Right forelimb (tissue), 1 donor: ENCODE results near the gene HELZ.
"Not testable (repeated sequence)": the region's sequence is repeated elsewhere in the genome, so short reads cannot be mapped to it uniquely, and the experiment has no call there.

Experiments
- DNase-seq: peaks from one replicate; pipeline ENCODE4 v3.0.0-alpha.2; 2018

Gene HELZ

DNA sequence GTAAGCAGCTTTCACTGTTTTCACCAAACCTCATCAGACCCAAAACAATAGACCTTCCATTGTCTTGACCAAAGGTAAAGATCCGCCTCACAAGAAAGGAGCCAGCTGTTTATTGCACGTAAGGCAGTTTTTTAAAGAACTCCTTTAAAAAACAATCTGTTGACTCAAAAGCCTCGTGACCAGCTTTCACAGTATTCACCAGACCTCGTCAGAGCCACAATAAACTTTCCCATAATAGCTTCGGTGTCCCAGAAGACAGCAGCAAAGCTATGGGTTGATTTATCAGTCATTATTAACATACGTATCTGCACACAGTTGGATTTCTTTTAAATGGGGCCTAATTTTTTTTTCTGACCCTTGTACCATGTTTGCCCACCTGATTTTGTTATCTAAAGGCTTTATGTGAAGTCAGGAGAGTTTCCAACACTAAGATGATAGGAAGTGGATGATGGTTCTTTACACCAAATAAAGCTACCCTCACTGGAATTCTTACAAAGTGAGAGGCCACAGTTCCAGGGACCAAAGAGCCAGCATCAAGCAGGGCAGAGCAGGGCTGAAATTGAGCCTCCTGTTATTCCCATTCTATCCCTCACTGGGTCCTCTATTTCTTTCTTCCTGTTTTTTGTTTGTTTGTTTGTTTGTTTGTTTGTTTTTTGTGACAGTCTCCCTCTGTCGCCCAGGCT, 17.6 kb upstream of the HELZ start:
- no peak for DNase-seq

DNA sequence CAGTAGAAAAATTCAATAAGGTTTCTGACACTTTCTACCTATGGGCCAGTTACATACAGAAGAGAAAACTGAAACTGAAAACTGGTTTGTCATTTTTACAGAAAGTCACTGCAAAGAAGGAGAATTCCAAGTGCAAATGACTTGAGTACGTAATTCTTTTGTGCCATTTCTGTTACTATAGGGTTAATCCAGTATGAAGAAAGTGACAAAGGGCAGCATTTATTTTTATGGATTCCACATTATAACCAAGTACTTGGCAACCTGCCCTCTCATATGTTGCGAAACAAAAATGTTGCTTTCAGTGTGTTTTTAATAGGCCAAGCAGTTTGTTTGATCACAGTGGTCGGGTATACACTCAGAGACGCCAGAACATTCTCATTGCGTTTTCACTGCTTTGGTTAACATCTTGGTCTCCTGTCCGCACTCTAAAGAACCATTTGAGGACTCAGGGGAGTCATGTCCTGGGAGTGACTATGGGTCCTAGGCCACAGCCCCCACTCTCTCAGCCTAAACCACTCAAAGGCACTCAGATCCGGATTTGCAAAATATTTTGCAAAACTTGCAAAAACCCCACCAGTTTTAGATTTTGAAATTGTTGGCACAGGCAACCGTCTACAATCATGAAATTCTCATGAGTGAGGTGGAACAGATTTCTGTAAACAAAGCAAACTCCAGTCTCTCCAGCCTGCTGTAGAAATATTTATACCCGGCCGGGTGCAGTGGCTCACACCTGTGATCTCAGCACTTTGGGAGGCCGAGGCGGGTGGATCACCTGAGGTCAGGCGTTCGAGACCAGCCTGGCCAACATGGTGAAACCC, 15.4 kb upstream of the HELZ start:
- peak; percentile 50 for DNase-seq

DNA sequence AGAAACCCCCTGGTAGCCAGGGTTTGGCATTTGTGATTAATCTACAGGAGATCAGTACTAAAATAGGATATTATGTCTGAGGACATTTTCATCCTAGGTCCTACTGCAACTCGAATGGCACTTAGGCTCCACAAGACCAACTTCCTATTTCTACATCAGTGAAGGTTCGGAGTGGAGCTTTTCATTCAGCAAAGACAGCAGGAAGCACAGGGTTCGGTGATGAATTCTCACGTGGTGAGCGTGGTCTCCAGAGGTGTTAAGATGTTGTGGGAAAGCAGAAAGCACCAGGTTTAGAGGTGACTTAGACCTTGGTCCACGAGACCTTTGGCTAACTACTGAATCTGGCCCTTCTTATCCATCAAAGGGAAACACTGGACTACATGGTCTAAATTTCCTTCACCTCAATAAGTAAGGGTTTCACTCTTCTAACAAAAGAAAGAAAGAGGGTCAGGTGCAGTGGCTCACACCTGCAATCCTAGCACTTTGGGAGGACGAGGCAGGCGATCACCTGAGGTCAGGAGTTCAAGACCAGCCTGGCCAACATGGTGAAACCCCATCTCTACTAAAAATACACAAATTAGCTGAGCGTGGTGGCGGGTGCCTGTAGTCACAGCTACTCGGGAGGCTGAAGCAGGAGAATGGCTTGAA, 13.9 kb upstream of the HELZ start:
- no peak for DNase-seq

DNA sequence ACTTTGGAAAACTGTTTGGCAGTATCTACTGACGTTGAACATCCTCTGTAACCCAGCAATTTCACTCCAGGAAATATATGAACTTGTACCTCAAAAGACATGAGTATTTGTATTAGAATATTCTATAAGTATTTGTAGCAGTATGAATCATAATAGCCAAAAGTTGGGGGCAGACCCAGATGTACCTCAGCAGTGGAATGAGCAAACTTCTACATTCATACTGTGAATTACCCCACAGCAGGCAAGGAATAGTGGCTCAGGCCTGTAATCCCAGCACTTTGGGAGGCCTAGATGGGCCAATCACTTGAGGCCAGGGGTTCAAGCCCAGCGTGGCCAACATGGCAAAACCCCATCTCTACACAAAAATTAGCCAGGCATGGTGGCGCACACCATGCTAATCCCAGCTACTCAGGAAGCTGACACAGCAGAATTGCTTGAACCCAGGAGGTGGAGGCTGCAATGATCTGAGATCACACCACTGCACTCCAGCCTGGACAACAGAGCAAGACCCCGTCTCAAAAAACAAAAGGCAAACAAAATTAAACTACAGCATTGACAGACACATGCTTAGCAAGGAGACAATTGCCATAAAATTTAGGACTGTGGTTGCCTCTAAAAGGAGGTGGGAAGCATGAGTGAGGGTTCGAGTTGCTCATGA, 11.2 kb upstream of the HELZ start:
- no peak for DNase-seq

DNA sequence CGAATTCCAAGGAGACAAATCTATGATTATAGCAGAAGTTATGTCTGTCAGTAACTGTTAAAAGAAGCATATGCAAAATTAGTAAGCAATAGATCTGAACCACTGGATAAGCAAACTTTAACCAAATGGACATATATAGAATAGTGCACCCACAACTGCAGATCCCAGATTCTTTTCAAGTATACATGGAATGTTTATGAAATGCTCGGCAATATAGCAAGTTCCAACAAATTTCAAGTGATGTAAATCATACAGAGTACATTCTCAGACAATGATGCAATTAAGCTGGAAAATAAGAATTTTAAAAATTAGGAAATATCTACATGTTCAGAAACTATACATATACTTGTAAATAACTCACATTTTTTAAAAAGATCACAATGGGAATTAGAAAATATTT, 8.4 kb upstream of the HELZ start:
- DNase-seq, result no peak

DNA sequence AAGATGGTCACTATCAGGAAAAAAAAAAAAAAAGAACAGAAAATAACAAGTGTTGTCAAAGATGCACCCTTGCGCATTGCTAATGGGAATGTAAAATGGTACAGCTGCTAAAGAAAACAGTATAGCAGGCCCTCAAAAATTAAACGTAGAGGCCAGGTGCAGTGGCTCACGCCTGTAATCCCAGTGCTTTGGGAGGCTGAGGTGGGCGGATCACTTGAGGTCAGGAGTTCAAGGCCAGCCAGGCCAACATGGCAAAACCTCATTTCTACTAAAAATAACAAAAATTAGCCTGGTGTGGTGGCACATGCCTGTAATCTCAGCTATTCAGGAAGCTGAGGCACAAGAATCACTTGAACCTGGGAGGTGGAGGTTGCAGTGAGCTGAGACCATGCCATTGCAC, 6.6 kb upstream of the HELZ start:
- not testable (repeated sequence) for DNase-seq

GRCh38 chr17:67248291-67248690, 3.3 kb upstream of the HELZ start:
- DNase-seq, result no peak

DNA sequence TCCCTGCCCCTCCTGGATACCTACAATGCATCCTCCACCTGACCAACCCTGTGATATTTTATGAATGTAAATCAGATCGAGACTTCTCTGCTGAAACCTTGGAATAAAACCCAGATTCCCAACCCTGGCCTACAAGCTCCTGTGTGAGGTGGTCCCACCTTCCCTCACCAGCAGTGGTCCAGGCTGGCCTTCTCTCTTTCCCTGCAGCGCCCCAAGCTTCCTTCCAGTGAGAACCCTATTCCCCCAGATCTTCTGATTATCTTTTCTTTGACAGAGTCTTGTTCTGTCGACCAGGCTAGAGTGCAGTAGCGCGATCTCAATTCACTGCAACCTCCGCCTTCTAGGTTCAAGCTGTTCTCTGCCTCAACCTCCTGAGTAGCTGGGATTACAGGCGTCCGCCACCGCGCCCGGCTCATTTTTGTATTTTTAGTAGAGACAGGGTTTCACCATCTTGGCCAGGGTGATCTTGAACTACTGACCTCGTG, 2.5 kb upstream of the HELZ start:
- DNase-seq, result no peak

GRCh38 chr17:67246653-67247415, 1.8 kb upstream of the HELZ start:
- no peak for DNase-seq

GRCh38 chr17:67246403-67246652, 1.3 kb upstream of the HELZ start:
- DNase-seq, result no peak

- DNase-seq, result peak; percentile 69
Measured at GRCh38 chr17:67245694-67246402, 852 bp upstream of the HELZ start.

DNA sequence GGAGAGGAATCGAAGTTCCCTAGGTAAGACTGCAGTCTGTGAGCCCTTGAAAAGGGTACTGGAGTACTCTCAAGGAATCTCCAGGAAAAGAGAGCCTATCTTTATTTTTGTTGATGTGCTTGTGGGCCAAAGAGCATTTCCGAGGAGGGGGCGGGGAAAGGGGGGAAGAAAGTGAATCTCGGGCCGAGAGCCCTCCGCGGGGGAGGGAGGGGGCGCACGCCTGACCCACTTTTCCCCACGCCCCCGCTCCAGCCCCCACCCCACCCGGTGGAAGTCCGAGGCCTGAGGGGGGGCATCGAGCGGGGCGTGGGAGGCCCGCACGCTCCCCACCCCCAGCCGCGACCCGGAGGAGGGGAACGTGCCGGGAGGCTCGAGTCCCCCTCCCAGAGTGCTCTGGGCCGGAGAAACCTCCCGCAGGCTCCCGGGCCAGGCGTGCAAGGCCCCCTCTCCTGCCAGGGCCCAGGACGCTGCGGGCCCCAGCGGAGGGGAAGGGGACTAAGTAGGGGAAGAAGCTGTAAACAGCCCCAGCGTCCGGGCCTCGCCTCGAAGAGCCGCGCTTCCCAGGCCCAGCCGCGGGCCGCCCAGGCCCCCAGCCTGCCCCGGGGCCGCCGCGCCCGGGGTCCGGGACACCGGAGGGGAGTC, 444 bp downstream of the HELZ start:
- DNase-seq, result no peak

- DNase-seq, result no peak
Measured at GRCh38 chr17:67243284-67243683, 1.7 kb downstream of the HELZ start.

DNA sequence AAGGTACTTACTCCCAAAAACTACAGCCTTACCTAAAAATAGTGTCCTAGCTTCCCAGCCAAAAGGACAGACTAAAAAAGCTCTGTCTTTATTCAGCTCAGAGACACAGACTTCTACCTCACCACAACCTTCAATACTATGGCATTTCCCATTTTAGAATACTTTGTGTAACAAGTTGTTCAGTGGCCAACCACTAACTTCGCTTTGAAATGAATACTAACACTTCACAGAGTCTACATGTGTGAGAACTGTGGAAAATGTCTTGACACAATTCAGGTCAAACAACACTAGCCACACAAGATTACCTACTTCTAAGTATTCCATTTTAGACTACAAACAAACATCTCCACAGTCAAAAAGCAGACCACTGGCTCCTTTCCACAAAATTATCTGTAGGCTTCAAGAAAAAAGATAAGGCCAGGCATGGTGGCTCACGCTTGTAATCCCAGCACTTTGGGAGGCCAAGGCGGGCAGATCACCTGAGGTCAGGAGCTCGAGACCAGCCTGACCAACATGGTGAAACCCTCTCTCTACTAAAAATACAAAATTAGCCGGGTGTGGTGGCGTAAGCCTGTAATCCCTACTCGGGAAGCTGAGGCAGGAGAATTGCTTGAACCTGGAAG, 3.2 kb downstream of the HELZ start:
- no peak for DNase-seq

GRCh38 chr17:67239597-67239996, 5.4 kb downstream of the HELZ start:
- DNase-seq, result no peak

DNA sequence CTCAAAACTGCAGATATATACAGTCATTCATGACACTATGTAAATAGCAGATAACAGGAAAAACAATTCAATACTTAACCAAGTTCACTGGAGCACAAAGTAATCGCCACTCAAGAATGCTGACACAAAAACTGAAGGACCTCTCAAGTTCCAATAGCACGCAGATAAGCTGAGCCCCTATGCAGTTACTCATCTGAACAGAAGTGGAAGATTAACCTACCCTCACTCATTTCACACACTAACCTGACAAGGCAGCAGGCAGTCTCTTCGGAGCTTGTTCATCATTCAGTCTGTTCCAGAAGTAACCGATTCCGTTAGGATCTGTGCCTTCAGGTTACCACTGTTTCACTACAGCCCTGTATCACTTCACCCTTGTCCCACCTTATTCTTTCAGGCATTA, 6.0 kb downstream of the HELZ start:
- DNase-seq, result no peak

GRCh38 chr17:67232441-67232840, 12.6 kb downstream of the HELZ start:
- no peak for DNase-seq

GRCh38 chr17:67229109-67229955, 15.7 kb downstream of the HELZ start:
- DNase-seq, result no peak

DNA sequence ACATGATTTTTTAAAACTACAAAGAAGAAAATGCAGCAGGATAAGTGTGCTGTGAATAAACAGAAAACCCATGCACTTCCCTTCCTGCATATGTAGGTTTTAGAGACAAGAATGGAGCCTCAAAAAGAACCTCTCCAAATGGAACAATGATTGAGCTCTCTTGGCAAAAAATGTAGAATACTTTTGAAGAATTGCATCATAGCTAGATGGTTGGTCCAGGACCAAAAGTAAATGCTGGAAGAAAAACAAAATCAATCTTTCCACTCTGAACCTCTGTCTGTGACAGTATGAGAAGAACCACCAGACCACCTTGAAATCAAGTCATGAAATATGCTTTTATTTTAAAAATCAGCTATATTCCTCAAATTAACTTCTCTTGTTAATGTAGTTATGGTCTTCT, 17.5 kb downstream of the HELZ start:
- DNase-seq, result no peak

DNA sequence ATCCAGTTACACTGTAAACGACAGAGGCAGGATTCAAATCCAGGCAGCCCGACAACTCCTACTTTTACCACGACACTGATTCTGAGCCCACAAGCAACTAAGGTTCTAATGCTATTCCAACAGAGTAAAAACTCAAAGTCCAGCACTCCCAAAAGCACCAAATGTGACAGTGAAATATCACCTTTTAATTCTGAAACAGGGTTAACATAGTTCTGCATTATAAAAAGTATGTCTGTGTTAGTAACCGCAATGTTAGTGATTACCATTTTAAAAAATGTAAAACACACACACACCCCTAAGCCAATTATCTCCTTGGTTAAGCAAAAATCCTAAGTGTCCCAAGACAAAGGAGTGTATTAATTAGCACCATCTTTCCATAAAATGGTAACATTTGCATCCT, 19.7 kb downstream of the HELZ start:
- DNase-seq, result no peak
